OCI-LY1 (cell line): ENCODE results near the gene CACNA2D1.

Source experiments
- CTCF ChIP-seq: fragments of 200-600 bp; sonication (generic), shearing (Covaris generic); IDR thresholded peaks from 2 replicates; pipeline ENCODE4 v1.5.1; 2017; ENCODE audit warnings: mild to moderate bottlenecking, antibody characterized with exemption, low read length, moderate library complexity, mixed read lengths
- EZH2 ChIP-seq: fragments of 200-600 bp; sonication (generic), shearing (Covaris generic); IDR thresholded peaks from 2 replicates; pipeline ENCODE4 v1.8.0; 2017; ENCODE audit warnings: borderline replicate concordance, mixed run types, mild to moderate bottlenecking, antibody characterized with exemption, low read length, moderate library complexity, mixed read lengths

GRCh38 chr7:82172881-82173280 lies 270.7 kb downstream of the CACNA2D1 start:
- TF ChIP-seq CTCF = no peak
- no peak for TF ChIP-seq EZH2
